M059J (cell line): Measurements from ENCODE around the gene CTNNBL1. TPM values are rescaled to one million over a fixed set of nuclear protein-coding genes. Genes with fewer than 3 reads are reported as not detected.

Experiments used
- DNase-seq: peaks from one replicate; pipeline ENCODE4 v3.0.0-alpha.2; 2012; ENCODE audit warnings: low read depth
- total RNA-seq: library from RNA; depleted of rRNA; stranded (reverse); fragments of >200 nt; shearing (Covaris generic); gene quantifications from 2 replicates; pipeline ENCODE4 v1.2.3, GENCODE V29; 2014

Gene CTNNBL1
- total RNA-seq, 1 experiment from 2014 or later, result 54.4 TPM

DNA sequence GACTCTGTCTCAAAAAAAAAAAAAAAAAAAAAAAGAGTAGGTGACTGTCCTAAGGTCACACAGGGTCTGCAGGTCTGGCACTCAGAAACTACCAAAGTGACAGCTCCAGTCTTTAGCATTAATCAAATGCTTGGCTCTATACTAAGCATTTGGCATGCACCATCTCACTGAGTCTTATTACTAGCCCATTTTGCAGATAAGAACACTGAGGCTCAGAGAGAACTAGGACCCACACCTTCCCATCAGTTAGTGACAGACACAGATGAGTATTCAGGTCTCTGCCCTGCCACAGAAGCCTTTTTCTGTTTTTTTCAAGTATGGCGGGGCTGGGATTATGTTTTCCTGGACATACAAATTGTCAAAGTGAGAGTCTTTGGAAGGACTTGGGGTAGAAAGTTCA, 186.0 kb downstream of the CTNNBL1 start:
- DNase-seq, result no peak

DNA sequence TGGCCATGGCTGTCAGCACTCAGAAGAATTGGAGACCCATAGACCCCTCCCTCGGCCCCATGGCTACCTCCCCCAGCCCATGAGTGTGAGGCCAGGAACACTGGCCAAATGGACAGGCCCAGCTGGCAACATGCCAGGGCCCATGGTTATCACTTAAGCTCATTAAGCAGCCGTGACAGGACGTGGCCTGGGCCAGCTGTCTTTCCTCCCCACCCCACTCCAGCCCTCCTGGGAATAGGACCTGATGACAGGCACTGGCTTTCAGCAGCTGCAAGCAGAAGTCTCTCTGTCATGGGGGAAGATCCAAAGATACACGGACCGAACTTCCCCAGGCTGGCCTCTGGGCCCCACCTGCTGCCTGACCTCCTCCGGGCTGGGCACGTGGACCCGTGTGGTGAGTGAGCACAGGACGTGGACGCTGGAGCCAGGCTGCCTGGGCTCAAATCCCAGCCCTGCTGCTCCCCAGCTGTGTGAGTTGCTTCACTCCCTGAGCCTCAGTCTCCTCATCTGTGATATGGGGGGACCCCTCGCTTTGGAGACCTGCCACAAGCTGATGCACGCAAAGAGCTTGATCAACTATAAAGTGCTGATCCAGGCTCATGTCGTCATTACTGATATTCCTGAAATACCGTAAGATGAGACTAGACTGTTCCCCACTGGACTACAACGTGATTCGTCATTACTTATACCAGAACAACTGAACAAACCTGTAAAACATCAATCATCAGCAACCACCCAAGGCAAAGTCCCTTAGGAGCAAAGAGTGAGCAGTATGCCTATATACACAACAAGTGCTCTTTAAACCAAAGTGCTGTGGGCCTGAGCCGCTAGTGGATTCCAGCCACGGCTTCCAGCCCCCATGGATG, 187.1 kb downstream of the CTNNBL1 start:
- peak; percentile 26 for DNase-seq

DNA sequence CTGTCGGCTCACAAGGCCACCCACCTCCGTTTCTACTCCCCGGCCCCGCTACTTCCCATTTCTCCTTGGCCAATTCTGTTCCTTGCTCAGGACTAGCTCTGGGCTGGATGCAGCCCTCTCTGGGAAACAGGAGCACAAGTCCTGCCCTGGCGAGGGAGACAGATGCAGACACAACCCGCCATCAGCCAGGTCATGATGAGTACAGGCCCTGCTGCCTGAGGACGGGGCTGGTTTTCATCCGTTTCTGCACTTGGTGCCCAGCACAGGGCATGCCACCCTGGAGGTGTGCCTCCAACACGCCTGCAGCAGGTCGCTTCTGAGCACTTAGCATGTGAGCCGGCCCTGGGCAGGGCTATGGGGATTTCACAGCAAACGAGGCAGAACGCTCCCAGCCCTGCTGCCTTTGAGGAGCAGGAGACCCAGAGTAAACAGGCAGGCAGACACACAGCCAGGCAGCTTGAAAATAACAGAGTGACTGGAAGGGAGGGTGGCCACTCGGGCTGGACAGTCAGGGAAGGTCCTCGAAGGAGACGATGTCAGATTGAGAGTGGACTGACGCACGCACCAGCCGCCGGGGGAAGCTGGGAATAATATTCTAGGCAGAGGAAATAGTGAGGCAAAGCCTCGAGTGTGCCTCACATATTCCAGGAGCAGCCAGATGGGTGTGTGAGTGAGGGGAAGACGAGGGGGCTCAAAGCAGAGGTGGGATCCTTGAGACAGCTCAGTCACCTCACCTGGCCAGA, 187.9 kb downstream of the CTNNBL1 start:
- no peak for DNase-seq

DNA sequence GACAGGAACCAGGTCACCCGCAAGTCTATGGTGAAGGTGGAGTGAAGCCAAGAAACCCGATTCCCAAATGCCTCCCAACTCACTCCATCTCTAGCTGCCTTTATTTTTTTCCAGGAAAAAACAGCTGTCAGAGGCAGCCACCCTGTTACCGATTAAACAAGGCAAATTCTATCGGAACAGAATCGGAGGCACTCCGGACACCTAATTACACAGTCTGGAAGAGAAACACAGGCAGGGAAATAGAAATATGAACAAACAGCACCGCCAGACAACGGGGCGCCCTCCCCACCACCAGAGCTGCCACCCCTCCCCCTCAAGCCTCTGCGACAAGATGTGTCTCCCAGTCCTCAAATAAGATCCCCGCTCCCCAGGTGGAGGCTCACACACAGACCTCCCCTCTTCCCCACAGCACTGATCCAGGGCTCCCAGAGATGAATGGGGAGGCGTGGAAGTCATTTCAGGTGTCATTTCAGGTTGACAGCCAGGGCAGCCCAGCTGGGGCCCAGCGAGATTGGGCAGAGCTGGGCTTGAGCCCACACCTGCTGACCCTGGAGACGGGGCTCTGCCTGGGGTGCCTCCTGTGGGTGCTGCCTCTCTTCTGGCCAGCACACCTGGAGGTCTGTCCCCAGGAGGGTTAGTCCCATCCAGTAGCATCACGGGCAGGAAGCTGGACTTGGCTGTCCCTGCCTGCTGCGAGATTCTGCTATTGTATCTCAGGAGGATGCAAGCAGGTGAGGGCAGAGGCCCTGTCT, 189.3 kb downstream of the CTNNBL1 start:
- DNase-seq, result no peak

DNA sequence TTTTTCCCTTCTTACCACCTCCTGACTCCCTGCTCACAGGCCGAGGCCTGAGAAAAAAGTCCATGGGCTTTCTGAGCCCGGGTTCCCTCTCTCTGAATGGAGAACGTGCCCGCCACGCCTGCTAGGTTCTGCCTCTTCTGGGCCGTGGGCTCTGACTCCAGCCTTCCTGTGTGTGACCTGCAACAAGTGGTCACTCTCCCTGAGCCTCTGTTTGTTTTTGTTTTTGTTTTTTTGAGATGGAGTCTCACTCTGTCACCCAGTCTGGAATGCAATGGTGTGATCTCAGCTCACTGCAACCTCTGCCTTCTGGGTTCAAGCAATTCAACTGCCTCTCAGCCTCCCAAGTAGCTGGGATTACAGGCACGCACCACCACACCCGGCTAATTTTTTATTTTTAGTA, 191.2 kb downstream of the CTNNBL1 start:
- no peak for DNase-seq

DNA sequence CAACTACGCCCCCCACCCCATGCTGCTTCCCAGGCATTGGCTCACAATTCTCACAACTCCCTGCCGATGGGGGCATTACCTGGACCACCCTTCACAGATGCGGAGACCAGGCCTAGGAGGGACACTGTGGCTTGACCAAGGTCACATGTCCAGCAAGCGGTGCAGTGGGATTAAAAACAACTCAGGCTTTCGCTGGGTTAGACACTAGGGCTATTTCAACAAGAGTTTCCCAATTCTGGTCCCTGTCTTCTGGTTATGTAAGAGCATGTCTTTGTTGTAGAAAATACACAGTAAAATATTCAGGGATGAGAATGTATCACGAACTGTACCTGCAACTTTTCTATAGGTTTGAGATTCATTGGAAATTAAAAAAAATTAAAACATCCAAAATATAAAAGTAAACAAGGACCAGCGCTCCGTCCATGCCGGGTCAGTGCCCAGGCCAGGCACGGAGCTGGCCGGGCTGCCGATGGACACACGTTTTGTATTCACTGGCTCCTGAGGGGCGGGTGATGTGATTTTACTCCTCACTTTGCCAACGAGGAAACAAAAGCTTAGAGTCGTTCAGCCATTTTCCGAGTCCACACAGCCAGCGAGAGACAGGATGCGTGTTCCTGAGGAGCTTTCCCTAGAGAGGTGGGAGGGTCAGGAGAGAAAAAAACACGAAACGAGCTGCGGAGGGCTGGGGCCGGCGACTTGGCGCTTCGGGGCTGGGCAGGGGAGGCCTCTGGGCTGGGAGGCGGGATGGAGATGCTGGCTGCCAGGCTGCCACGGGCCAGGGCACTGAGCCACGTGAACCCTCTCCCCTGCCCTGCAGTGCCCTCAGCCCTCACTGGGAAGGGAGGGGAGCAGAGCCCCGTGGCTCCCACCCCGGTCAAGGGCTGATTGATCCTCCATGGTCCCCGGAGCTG, 192.0 kb downstream of the CTNNBL1 start:
- DNase-seq, result no peak

DNA sequence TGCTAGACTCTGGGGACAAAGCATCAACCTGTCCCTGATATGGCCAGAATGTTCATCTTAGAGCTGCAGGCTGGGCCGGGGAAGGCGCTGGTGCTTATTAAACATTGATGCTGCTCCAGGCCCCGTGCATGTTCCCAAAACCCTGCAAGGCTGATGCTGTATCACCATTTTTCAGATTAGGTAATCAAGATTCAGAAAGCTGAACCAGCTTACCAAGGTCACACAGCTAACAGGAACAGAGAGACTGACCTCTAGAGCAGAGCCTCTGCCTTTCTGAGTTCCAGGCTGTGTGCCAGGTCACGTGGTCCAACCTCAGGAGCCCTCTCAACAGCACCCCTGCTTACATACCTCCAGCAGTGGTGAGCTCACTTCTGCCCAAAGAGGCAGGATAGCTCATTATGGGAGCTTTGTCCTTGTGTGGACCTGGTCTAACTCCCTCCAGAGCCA, 193.0 kb downstream of the CTNNBL1 start:
- DNase-seq, result peak; percentile 51

DNA sequence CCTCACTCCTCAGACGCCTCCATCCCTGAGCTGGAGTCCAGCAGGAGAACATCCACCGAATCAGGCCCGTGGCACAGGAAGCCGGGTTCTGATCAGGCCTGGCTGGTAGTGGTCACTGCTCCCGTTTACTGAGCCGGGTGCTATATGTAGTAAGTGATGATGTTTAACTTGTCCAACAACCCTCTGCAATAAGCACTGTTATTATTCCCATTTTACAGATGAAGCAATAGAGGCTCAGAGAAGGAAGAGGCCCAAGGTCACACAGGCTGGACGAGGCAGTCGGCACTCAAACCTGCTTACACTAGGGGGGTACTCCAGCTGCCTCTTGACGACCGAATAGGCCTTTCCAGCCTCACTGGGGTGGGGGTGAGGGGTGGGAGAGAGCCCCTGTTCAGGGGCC, 194.8 kb downstream of the CTNNBL1 start:
- no peak for DNase-seq

DNA sequence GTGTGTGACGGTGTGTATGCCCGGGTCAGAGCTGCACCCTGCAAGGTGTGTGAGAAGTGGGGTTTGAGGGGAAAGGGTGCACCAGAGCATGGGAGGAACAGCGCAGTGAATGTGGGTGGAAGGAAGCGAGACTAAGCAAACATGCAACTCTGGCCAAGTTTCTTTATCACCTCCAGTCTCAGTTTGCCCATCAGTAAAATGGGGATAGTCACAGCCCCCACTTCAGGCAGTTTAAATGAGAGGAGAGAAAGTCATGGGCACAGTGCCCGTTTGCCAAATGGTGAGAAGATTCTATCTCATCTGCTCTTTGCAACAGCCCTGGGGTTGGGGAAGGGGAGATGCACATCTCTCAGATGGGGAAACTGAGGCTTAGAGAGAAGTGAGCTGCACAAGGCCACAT, 196.3 kb downstream of the CTNNBL1 start:
- DNase-seq, result no peak

DNA sequence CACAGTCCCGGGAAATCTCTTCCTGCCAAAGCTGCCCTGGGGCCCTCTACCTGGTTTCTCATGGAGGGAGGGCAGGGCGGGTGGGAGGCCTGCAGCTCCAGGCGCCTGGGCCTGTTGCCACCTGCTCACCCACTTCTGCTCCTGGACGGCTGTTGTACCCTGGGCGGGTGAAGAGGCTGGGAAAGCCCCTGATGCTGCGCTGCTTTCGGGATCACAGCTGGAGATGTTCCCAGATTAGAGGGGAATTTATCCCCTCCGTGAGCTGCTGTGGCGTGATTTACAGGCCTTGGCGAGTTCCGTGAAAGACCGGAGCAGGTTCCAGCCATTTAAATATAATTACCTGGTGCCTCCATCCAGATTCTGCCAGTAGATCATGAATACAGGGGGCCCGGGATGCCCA, 196.8 kb downstream of the CTNNBL1 start:
- DNase-seq, result no peak

DNA sequence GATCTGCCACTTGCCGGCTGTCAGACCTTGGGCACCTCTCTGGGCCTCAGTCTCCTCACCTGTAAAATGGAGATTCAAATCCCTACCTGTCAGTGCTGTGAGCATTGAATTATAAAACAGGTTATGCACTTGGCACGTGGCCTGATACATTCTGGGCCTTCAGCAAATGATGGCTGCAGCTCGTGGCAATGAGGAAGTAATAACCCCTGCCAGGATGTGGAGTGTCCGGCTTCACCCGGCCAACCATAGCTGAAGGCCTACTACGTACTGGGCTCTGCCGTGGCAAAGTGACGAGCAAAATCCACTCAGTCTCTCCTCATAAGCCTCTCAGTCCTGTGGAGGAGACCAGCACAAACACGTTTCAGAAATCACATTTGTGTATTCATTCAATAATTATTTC, 198.2 kb downstream of the CTNNBL1 start:
- no peak for DNase-seq

DNA sequence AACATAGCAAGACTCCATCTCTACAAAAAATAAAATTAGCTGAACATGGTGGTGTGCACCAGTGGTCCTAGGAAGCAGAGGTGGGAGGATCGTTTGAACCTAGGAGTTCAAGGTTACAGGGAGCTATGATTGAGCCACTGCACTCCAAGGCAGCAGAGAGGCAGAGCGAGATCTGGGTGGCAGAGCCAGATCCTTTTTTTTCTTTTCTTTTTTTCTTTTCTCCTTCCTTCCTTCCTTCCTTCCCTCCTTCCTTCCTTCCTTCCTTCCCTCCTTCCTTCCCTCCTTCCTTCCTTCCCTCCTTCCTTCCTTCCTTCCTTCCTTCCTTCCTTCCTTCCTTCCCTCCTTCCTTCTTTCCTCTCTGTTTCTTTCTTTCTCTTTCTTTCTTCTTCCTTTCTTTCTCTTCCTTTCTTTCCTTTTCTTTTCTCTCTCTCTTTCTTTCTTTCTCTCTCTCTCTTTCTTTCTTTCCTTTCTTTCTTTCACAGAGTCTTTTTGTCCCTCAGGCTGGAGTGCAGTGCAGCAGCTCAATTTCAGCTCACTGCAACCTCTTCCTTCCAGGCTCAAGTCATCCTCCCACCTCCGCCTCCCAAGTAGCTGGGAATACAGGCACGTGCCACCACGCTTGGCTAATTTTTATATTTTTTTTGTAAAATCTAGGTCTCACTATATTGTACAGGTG, 199.9 kb downstream of the CTNNBL1 start:
- no peak for DNase-seq

DNA sequence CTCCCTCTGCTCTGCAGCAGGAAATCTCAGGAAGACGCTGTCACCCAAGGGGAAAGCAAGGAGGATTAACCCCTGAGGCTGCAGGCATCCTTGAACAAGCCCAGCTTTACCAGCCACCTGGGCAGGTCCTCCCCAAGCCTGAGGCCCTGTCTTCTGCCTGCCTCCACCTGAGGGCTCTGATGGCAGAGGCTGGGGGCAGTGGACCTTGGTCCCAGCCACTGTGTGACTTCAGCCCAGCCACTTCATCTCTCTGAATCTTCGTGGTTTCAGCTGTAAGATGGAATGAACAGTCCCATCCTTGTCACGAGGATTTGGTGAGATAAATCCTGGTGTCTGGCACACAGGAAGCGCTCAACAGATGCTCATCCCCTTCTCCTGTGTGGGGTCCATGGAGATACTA, 200.6 kb downstream of the CTNNBL1 start:
- DNase-seq, result no peak

DNA sequence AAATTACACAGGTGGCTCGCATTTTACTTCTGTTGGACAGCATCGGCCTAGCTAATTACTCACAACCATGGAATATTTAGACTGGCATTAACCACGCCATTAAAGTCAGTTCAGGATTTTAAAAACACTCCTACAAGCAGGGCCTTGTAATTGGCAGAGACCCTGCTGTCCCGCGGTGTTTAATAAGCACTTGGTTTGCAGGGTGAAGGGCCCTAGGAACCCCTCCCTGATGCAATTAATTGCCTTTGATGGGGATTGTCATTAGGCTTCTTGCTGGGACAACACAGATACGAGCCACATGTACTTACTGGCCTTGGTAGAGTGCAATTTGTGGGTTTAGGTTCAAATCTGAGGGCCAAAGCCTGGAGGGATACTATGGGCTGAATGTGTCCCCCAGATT, 201.3 kb downstream of the CTNNBL1 start:
- DNase-seq, result no peak

DNA sequence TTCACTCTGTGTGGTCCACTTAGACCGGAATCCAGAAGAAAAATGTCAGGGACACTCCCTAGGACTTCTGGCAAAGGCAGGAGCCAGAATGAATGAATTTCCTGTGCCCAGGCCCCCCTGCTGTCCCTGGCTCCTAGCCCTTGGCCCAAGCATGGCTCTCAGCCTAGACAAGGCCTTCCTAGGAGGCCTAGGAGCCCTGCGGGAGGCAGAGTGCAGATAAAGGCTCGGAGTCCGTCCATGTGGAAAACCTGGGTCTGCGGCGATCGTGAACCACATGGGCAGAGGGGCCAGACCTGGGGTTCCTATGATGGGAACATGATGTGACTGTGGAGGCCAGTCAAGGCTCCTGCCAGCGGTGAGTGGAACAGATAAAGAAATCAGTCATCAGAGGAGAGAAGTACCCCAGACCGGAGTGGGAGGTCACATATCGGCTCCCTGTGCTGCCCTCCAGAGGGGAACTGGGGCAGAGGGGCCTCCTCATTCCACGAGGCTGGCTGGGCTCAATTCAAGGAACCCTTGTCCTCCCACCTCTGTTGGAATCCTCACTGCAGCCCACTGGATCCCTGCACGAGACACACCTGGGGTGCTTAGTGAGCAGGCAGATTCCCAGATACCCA, 203.2 kb downstream of the CTNNBL1 start:
- DNase-seq, result no peak

DNA sequence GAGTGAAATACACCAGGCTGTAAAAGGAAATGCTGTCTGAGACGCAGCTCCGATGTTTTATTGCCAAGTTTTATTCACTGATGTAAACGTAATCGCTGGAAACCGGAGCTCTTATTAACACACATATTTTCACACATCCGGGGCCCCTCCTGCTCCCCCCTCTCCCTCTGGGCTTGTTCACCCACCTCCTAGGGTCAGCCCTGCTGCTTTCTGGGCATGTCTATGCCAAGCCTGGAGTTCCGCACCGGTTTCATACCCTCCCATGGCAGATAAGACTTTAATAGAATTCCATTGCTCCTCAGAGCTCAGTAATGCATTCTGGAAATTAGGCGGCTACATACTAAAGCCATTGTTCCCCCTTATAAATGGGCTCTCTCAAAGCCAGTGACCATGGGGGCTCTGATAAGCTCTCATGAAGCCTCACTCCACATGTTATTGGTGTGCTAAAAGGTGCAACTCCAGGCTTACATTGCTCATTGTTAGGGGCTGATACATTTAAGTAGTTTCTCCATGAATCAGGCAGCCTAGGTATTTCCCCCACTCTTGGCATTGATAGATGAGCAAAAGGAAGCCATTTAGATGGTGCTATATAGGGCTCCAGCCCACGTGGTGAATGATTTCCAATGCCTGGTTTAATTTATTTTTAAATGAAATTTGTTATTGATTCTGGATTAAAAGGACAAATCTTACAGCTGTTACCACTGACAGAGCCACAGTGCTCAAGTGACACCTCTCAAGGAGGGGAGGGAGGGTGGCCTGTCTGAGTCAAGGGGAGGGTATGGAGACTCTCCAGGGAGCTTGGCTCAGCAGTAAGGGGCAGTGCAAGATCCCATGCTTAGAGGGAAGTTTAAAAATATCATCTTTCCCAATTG, 204.6 kb downstream of the CTNNBL1 start:
- DNase-seq, result no peak

DNA sequence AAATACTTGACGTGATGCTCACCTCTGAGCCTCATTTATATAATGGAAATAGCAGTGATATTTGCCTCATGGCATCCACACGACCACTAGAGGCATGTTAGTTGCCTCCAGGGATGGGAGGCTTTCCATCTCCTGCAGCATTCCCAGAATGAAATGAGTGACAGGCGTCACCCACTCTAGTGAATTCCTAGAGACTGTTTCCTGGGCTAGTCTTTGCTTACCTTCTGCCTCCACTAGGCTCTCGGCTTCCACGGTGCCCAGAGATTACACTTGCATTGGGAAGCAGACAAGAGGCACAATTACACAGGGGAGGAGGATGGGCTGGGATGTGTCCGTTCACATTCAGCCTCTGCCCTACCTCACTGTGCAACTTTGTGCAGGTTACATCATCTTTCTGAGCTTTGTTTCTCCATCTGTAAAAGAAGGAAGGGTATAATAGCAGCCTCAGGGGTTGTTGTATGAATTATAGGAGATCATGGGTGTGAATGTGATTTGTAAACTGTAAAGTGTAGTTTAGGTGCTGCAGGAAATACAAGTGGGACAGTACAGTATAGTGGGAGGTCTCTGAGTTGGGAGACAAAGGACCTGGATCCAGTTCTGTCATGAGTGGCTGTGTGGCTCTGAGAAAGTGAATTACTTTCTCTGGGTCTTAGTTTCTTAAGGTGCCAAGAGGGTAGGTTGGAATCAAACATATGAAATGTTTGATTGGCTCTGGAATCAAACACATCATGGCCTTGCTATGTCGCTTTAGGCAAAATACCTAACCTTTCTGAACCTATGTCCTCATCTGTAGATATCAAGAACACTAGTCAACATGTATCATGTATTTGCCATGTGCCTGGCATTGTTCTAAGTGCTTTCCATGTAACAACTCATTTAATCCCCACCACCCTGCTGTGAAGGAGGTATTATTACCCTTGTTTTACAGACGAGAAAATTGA, 205.5 kb downstream of the CTNNBL1 start:
- no peak for DNase-seq

DNA sequence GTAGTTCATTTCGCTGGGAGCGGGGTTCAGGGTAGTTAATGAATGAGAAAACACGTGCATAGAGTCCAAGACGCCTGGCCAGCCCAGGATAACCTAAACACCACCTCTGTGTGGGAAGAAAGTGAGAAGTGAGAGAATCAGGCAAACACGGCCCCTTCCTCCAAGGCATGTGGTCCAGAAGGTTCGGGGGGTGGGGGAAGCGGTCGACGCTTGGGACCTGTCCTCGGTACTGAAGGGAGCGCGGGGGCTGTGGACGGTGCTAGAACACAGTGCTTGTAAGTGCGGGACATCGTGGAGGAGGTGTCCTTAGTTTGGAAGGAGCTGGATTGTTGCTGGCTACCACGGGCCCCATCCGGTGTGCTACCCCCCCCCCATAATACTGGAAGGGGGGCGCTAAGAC, 207.4 kb downstream of the CTNNBL1 start:
- DNase-seq, result no peak
